Fibroblast of lung (primary cell): ENCODE results near the gene SUFU. TPM values are rescaled to one million over a fixed set of nuclear protein-coding genes. Genes with fewer than 3 reads are reported as not detected.
A peak's percentile ranks its signal among the peaks of the same experiment; 100 is the strongest.

Experiments used
- DNase-seq, 2 donors: peaks; one replicate each; pipeline versions ENCODE4 v3.0.0 to v3.0.0-alpha.2; 2010; ENCODE audit warnings: low read depth in 2 of 2
- H2AFZ ChIP-seq: 2 replicates; pipeline ENCODE4 v1.5.1; 2012; ENCODE audit warnings: low read length, control low read depth, inconsistent platforms
- H3K27ac ChIP-seq: 2 replicates; pipeline ENCODE4 v1.5.1; 2011; ENCODE audit warnings: low read length, control low read depth; ENCODE audit not compliant: insufficient read depth
- H3K27me3 ChIP-seq: 2 replicates; pipeline ENCODE4 v1.5.1; 2011; ENCODE audit warnings: mild to moderate bottlenecking, low read length; ENCODE audit not compliant: control insufficient read depth, insufficient read depth
- H3K36me3 ChIP-seq: 2 replicates; pipeline ENCODE4 v1.5.1; 2011; ENCODE audit warnings: low read length; ENCODE audit not compliant: control insufficient read depth, insufficient read depth
- H3K4me1 ChIP-seq: 2 replicates; pipeline ENCODE4 v1.5.1; 2011; ENCODE audit warnings: low read length; ENCODE audit not compliant: control insufficient read depth, insufficient read depth; ENCODE audit errors: extremely low read depth
- H3K4me2 ChIP-seq: 2 replicates; pipeline ENCODE4 v1.5.1; 2011; ENCODE audit warnings: low read length, control low read depth; ENCODE audit not compliant: insufficient read depth; ENCODE audit errors: extremely low read depth
- H3K4me3 ChIP-seq, 4 experiments: fragments of 200-600 bp in 1 of 4; sonication (generic) in 1 of 4; replicated peaks in 1 of 4; 2 replicates each; pipeline ENCODE4 v1.5.1; 2011 to 2016; ENCODE audit warnings: low read length in 4 of 4, low read depth in 3 of 4, mild to moderate bottlenecking in 3 of 4, control low read depth in 2 of 4, inconsistent platforms in 1 of 4, mixed read lengths in 1 of 4; ENCODE audit not compliant: insufficient read depth in 1 of 4; ENCODE audit errors: control extremely low read depth in 1 of 4
- H3K79me2 ChIP-seq: 2 replicates; pipeline ENCODE4 v1.5.1; 2012; ENCODE audit warnings: mild to moderate bottlenecking, low read length, inconsistent platforms; ENCODE audit not compliant: control insufficient read depth, insufficient read depth
- H3K9ac ChIP-seq: 2 replicates; pipeline ENCODE4 v1.5.1; 2011; ENCODE audit warnings: mild to moderate bottlenecking, low read length, control low read depth; ENCODE audit not compliant: insufficient read depth
- H3K9me3 ChIP-seq: 2 replicates; pipeline ENCODE4 v1.5.1; 2012; ENCODE audit warnings: low read depth, low read length; ENCODE audit not compliant: control insufficient read depth, insufficient read depth
- H4K20me1 ChIP-seq: 2 replicates; pipeline ENCODE4 v1.5.1; 2011; ENCODE audit warnings: low read length; ENCODE audit not compliant: control insufficient read depth, insufficient read depth; ENCODE audit errors: extremely low read depth
- EZH2 ChIP-seq: IDR thresholded peaks from 2 replicates; pipeline ENCODE4 v1.5.1; 2012; ENCODE audit warnings: low read length, control low read depth, mild to moderate bottlenecking; ENCODE audit errors: missing control alignments
- polyA plus RNA-seq, 2 donors: library from polyadenylated mRNA; depleted of rRNA in 1 of 2; stranded (reverse) in 1 of 2; unstranded in 1 of 2; fragments of >200 nt; gene quantifications; 2 replicates each; pipeline ENCODE4 v1.2.1, GENCODE V29; 2011 to 2012; ENCODE audit warnings: missing spikeins in 1 of 2
- total RNA-seq: library from RNA; depleted of rRNA; stranded (reverse); fragments of >200 nt; gene quantifications from 2 replicates; pipeline ENCODE4 v1.2.1, GENCODE V29; 2014
- TF ChIP-seq, protein P1 (sequence below), 2 donors: IDR thresholded peaks in 1 of 2; conservative IDR thresholded peaks in 1 of 2; 1 replicate in 1 of 2; 2 replicates in 1 of 2; pipeline ENCODE4 v1.5.1; 2011 to 2012; ENCODE audit warnings: low read length in 2 of 2, control low read depth in 1 of 2, inconsistent platforms in 1 of 2, low read depth in 1 of 2, mild to moderate bottlenecking in 1 of 2

Gene SUFU
- total and polyA plus RNA-seq, 2 donors (not counting 1 experiment from before 2014, with no cell fraction given) = 4.3 to 5.6 TPM

DNA sequence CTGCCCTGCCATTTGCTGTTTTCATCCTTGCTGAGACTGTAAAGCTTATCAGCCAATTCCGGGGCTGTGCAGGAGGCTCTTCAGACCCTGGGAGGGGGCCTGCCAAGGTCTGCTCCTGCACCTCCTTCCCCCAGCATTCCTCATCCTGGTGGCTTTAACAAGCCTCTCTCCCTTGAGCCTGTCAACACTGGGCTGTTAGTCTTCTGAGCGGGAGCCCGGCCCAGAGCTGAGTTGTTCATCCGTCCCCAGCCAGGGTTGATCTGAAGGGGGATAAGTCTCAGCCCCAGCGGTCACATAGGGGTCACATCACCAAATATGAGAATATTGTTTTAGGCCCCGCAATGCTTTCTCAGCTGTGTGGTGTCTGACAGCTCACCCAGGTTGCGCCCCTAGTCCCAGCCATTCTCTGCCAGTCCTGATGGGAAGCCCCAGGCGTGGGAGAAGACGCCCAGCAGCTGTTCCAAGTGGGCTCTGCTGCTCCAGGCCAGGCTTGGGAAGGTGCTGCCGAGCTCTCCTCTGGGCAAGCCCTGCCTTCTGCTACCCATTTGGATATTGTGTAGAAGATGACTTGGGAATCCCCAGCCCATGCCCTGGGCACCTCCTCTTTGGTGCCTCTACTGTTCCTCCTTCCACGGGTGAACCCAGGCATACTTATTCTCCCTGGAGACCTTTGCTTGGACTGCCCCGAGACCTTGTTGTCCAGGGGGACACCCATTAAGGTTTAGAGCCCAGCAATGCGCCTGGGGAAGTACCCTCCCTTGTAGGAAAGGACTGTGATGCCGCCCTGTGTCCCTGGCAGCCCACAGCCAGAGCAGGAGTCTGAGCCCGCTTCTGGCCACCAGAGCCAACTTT lies 117.0 kb downstream of the SUFU start:
- Histone ChIP-seq H3K4me1 (peaks cover 30% of the 10 kb centered on the region), H3K27me3 (no peaks in the 10 kb centered on the region), H3K9ac (no peak overlapping the region), H4K20me1 (no peaks in the 10 kb centered on the region), H3K36me3 (peaks cover 4% of the 10 kb centered on the region), H3K4me2 (no peak overlapping the region), H3K79me2 (no peaks in the 10 kb centered on the region), H3K27ac (no peak overlapping the region), H2AFZ (no peak overlapping the region), H3K4me3 (no peak overlapping the region), H3K9me3 (no peaks in the 10 kb centered on the region)
- TF ChIP-seq EZH2 = no peak
- TF ChIP-seq, protein P1, sequence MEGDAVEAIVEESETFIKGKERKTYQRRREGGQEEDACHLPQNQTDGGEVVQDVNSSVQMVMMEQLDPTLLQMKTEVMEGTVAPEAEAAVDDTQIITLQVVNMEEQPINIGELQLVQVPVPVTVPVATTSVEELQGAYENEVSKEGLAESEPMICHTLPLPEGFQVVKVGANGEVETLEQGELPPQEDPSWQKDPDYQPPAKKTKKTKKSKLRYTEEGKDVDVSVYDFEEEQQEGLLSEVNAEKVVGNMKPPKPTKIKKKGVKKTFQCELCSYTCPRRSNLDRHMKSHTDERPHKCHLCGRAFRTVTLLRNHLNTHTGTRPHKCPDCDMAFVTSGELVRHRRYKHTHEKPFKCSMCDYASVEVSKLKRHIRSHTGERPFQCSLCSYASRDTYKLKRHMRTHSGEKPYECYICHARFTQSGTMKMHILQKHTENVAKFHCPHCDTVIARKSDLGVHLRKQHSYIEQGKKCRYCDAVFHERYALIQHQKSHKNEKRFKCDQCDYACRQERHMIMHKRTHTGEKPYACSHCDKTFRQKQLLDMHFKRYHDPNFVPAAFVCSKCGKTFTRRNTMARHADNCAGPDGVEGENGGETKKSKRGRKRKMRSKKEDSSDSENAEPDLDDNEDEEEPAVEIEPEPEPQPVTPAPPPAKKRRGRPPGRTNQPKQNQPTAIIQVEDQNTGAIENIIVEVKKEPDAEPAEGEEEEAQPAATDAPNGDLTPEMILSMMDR (conservative IDR thresholded peaks at IDR 0.05 in 1 of 2, IDR thresholded peaks at IDR 0.05 in 1 of 2; ENCODE audit: low read depth in 1 of 2, low read length in 2 of 2) = no peak
- DNase-seq = peak; percentile 42 to 55

DNA sequence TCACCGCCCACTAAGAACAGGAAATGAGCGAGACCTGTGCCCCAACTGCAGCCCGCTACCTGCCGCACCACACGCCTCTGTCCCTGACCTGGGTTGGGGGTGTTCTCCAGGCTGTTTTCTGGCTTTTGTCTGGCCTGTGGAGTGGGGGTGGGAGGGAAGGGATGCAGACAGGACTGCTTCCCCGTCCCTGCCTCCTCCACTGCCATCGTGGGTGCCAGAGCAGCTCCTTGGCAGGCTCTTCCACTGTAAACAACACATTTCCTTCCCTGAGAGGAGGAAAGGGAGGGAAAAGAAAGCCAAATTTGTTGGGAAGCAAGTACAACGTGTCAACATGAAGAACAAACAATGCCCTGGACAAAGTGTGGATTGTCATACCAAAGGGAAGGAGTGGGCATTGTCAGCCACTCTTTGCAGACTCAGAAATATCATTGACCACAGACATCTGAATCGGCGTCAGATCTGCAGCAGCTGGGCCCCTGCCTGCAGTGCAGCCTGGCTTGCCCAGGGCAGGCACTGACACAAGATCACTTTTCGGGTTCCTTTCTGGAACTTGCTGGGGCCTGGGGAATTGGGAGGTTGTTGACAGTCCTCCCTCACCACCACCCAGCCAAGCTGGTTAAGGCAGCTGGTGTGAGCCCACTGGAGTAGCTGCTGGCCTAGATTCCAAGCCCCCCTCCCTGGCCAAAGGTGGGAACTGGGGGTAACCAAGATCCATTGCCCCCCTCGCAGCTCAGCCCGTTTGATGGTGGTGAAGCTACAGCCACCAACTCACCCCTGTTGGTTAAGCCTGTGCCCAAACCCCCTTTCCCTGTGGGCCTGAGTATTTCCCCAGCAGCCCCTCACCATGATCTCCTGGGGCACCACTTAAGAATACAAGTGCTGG lies 117.9 kb downstream of the SUFU start:
- peaks cover 4% of the 10 kb centered on the region for H3K36me3 ChIP-seq
- no peak overlapping the region for H3K4me3 ChIP-seq
- H3K27ac ChIP-seq = peak overlapping the region; percentile 44
- H3K4me1 ChIP-seq = peaks cover 23% of the 10 kb centered on the region
- H3K9ac ChIP-seq = no peak overlapping the region
- peak; percentile 38 to 72 for DNase-seq
- H3K9me3 ChIP-seq = no peaks in the 10 kb centered on the region
- H3K27me3 ChIP-seq = no peaks in the 10 kb centered on the region
- TF ChIP-seq EZH2 = no peak
- TF ChIP-seq, protein P1 (conservative IDR thresholded peaks at IDR 0.05 in 1 of 2, IDR thresholded peaks at IDR 0.05 in 1 of 2; ENCODE audit: low read depth in 1 of 2, low read length in 2 of 2) = no peak
- H3K79me2 ChIP-seq = no peaks in the 10 kb centered on the region
- no peak overlapping the region for H3K4me2 ChIP-seq
- H4K20me1 ChIP-seq = no peaks in the 10 kb centered on the region
- no peak overlapping the region for H2AFZ ChIP-seq

DNA sequence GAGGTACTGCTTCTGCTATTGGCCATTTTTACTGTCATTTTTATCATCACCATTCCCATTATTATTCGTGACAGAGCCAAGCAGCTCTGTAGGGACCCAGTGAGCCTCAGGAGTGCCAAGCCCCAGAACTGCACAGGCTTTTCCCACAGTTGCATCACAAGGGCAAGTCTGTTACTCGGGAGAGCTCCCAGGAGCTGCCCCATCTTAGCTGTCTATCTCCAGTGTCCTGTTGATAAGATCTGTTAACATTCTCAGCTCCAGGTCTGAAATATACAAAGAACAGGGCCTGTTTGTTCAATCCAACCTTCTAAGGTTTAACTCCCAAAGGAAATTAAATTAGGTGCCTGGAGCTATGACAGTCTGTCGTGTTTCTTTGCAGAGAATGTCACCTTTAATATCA lies 120.3 kb downstream of the SUFU start:
- no peak for TF ChIP-seq EZH2
- TF ChIP-seq, protein P1 (conservative IDR thresholded peaks at IDR 0.05 in 1 of 2, IDR thresholded peaks at IDR 0.05 in 1 of 2; ENCODE audit: low read depth in 1 of 2, low read length in 2 of 2) = no peak
- no peak overlapping the region for H3K4me3 ChIP-seq
- H2AFZ ChIP-seq = no peak overlapping the region
- no peak overlapping the region for H3K27ac ChIP-seq
- no peaks in the 10 kb centered on the region for H3K36me3 ChIP-seq
- H4K20me1 ChIP-seq = no peaks in the 10 kb centered on the region
- H3K79me2 ChIP-seq = no peaks in the 10 kb centered on the region
- no peak overlapping the region for H3K4me2 ChIP-seq
- H3K9ac ChIP-seq = no peak overlapping the region
- H3K4me1 ChIP-seq = peaks cover 41% of the 10 kb centered on the region
- DNase-seq = no peak
- H3K27me3 ChIP-seq = no peaks in the 10 kb centered on the region
- H3K9me3 ChIP-seq = no peaks in the 10 kb centered on the region
